ENCODE results near the gene VWCE.

Gene VWCE

DNA sequence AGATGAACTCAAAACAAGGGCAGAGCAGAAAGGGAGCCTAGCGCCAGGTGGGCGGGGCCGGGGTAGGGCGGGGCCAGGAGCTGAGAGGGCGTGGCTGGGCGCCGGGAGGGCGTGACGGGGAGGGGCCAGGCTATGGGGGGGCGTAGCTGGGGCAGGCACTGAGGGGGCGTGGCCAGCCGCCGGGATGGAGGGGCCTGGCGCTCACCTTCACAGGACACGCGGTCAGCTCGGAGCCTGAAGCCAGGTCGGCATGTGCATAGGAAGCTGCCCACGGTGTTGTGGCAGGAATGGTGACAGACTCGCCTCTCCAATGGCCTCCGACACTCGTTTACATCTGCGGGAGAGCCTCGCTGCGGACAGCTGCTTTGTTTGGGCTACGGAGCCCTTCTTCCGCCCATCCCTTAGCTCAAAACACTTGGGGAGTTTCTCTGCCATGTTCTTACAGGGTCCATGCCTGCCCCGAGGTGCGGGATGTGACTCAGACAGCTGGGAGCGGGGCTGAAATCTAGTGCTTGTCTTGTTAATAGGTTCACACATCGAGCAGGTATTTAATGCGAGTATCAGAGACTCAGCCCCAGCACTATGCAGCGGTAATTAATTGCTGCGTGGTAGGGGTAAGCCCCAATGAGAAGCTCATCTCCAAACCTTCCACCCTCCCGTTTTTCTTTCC lies 13.4 kb downstream of the VWCE start:
- no peak for DNase-seq

DNA sequence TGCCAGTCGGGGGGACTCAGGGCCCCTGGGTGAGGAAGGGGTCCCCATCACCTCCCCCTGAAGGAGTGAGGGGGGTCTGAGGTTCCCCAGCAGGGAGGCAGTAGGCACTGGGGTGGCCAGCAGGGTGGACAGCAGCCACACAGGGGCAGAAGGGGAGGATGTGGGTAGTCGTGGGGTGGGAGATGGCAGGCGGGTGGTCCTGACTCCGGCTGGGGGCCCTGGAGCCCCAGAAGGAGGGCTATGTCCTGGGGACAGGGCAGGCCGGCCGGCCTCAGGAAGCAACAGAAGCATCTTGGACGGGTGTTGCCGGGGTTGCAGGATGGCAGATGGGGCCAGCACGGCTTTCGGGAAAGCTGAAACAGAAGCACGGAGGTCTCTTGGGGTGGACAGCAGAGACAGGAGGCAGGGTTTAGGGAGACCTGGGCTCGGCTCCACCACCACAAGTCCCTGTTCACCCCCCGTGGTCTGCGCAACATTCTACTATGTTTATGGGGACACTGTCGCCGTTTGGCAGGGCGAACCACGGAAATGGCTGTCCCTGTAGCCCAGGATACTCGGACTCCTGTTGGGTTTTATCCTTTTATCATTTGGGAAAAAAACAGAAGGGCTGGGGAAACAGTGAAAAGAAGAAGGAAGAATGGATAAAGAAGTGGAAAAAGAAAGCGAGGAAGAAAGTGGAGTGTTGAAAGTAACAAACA lies 14.1 kb downstream of the VWCE start:
- DNase-seq: no peak

DNA sequence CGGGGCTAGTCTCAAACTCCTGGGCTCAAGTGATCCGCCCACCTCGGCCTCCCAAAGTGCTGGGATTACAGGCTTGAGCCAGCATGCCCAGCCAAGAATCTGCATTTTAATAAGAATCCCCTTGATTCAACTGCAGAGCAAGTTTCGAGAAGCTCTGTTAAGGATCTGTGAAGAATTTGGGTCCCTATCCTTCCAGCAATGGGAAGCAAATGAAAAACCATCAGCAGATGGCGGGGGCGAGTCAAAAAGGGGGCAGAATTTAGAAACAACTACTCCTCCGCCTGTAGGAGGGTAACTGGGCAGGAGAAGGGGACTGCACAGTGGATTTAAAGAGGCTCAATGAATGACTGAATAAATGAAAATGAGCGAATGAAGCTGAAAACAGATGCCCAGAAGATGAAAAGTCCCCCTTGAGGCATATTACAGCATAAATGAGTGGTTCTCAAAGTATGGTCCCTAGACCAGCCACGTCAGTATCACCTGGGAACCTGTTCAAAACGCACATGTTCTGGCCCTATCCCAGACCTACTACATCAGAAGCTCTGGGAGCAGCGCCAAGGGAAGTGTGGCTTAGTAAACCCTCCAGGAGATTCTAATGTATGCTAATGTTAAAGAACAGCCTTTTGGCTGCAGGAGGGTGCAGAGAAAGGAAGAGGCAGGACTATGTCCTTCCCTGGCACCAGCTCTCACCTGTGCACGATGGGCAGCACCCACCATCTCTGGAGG lies 15.0 kb downstream of the VWCE start:
- no peak for DNase-seq

DNA sequence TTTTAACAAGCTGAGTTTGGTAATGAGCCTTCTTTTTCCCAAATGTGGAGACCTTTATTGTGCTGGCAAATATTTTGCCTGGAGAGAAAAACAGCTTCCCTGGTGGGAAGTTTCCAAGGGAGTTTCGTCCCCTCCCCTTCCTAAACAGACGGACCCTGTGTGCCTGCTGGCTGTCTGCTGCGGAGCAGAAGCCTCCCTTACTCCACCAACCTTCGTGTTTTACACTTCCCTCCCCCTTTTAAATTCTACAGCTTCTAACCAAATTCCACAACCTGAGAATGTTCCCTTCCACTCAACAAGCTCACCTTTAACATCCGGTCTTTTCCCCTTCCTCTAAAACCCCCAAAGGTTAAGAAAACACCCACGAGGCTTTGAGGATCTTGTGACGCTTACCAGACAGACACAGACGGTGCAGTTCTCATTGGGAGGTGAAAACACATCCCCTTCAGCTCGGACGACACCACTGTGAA lies 17.1 kb downstream of the VWCE start:
- no peak for DNase-seq

DNA sequence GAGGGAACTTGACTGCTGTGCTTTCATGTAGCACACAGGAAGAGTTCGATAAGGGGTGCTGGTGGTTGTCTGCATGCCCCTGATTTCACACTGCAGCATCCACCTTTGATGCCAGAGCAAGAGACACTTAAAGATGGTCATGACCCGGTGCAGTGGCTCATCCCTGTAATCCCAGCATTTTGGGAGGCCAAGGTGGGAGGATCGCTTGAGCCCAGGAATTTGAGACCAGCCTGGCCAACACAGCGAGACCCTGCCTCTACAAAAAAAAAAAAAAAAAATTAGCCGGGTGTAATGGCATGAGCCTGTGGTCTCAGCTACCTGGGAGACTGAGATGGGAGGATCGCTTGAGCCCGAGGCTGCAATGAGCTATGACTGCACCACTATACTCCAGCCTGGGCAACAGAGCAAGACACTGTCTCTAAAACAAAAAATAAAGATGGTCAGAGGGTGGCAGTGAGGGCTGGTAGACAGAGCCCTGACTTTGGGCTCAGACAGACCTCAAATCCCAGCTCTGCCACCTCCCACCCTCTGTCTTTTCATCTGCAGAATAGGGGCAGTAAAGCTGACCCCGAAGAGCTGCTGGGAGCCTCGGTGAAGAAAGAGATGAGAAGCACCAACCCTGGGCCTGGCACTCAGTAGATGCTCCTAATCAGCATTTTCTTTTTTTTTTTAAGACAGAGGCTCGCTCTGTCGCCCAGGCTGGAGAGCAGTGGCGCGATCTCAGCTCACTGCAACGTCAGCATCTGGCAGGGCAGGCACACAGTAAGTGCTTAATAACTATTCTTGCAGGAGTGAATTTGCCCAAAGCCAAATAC lies 17.7 kb downstream of the VWCE start:
- DNase-seq: no peak

DNA sequence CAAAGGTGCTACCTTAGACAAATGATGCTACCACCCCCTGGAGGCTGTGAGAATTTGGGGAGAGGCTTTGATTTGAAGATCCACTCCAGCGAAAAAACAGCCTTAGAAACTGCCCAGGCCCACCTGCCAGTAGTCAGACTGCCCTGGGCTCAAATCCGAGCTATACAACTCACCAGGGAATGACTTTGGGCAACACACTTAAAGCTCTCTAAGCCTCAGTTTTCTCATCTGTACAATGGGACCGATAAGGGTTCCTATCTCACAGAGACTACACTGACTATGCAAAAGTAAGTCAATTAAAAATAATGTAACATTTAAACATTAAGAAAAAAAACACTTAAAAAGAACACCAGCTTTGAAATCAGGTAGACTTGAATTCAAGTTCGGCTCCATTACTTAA lies 19.9 kb downstream of the VWCE start:
- DNase-seq: no peak

DNA sequence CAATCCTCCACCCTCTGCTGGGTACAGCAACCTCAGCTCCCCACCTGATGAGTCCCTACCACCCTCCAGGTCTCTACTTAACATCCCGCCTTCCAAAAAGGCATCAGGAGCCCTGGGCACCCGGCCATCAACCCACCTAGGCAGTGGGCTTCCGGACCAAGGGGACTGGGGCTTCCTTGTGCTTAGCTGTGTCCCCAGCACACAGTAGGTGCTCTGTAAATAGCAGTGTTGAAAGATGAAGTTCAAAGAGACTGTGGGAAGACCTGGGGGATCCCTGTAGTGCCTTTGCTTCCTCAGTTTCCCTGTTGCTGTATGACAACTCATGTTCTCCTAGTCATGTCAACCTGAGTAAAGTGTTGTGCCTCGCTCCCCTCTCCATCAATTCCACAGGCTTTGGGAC lies 21.0 kb downstream of the VWCE start:
- no peak for DNase-seq

DNA sequence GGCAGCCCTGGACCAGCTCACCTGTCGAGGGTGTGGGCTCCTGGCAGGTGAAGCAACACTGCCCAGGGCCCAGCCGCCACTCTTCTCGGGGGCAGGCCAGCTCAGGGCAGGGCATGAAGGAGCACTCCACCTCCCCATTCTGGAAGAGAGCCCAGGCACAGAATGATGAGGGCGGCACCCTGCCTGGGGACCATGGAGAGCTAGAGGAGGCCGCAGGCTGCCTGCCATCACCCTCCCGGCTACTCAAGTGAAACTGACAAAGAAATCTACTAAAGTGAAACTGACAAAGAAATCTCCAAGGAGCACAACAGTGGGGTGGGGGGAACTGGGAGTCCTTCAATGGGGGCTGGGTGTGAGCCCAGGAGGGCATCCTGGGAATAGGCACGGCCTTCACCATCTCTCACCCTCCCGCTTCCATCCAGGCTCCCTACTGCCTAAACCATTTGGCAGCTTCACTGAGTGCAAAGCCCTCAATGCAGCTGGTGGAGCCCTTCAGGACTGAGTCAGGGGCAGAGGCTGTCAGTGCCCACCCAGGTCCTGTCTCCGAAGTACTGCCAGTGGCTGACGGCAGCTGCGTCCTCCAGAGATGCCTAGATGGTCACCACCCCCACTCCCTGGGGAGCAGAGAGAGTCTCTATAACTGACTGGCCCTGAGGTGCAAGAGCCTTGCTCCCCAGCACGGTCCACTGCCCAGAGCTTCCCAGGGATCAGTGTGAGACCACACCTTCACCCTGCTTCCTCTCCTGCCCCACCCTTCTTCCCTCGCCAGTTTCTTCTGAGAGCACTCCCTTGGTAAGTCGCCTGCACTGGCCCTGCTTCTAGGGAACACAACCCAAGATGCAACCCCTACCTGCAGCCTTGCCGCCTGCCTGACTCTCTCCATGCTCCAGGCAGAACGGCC lies 21.7 kb downstream of the VWCE start:
- no peak for DNase-seq

DNA sequence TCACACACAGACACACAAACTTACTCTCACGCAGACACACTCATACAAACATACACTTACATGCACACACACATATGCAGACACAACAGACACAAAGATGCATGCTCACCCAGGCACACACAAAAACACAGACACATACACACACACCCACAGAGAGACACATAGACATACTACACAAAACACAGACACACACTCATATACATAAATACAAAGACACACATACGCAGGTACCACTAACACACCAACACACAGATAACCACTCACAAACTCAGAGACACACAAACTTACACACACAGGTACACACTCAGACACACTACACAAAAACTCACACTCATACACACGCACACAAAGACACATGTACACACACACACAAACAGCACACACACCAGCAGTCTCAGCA lies 22.4 kb downstream of the VWCE start:
- no peak for DNase-seq

DNA sequence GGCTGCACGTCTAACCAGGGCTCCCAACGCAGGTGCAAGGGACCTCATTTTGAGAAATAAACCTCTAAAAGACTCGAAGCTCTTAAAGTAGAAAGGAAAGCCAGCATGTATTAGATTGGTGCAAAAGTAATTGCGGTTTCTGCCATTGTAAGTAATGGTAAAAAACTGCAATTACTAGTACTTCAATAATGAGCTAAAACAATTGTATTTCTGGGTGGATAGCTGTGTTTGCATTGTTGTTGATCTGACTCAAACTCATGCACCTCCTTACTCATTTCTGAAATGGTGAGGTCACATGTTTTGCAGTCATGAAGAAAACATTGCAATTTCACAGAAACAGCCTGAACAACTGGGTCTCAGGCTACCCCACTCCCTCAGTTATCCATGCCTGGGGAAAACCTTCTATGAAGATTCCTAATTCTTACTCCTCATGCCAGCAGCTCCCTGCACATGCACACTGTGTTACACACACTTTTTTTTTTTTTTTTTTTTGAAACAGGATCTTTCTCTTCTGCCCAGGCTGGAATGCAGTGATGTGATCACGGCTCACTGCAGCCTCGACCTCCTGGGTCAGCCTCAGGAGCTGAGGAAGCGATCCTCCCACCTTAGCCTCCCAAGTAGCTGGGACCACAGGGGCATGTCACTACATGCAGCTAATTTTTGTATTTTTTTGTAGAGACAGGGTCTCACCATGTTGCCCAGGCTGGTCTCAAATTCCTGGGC lies 24.6 kb downstream of the VWCE start:
- DNase-seq: peak in 1 of 5 experiments; percentile 89

DNA sequence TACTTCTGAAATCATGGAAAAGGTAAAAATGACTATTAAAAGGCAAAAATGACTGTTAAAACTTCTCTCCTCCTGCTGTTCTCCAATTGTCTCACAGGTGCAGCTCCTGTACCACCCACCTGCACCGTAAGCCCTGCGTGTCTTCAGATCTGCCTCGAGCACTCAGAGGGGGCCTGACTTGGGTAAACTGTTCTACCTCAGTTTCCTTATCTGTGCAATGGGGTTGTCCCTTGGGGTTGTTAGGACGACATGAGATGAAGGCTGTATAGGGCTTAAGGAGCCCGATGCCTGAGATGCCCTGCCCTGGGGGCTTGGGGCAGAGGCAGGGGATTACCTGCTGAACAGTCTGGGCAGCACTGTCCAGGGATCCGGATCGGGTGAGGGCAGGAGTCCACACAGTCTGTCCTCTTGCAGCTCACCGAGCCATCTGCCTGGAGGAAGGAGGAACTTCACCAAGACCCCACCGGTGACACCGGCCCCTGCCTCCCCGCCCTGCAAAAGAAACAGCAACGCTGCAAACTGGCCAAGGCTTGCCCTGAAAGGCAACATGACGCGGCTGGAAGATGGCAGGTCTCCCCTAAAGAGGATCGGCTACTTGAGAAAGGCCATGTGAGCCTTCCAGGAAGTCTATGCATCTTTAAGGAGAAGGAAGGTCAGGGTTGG lies 26.4 kb downstream of the VWCE start:
- no peak for DNase-seq

DNA sequence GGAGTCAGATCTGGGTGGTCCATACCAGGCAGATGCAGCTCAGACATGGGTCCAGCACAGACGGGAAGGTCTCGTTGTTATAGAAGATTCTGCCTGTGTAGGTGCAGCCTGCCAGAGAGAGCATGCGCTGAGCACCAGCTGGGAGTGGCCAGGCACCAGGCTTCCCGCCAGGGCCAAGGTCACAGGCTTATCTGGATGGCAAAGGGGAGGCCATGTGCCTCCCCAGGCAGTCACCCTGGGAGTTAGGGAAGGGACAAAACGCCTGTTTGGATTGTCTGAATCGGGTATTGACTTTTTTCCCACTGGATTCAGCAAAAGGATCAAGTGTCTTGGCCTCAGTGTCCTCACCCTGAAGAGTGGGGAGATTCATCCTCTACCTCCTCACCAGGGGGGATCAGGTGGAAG lies 27.7 kb downstream of the VWCE start:
- no peak for DNase-seq

DNA sequence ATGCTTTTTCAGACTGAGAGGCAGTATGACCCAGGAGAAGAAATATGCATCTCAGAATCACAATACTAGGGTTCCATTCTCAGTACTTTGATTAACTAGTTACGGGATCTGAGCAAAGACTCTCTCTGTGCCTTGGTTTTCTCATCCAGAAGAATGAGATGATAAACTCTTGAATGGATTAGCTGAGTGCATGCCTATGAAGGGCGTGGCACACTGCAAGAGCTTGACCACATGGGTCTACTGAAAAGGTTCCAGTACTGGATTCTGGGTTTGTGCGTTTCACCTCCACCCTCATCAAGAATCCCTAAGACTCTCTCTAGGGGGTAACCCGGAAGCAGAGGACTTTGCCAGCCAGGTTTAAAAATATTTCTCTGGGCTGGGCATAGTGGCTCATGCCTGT lies 28.5 kb downstream of the VWCE start:
- no peak for DNase-seq

DNA sequence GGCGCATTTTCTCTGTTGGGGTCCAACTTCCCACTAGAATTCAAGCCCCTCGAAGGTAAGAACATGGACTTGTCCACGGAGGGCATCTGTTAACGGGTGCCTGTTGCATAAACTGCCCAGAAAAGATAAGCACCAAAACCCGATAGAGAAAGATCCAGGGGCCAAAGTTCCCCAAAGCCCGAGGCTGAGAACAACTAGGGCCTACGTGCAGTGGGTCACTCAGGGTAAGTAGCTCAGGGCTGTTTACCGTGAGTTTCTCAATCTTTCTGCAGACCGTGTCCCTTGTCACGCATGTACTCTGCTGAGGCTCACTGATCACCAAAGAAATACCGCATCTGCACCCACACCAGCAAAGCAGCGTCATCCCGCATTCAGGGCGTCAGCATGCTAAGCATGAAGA lies 29.8 kb downstream of the VWCE start:
- DNase-seq: no peak

DNA sequence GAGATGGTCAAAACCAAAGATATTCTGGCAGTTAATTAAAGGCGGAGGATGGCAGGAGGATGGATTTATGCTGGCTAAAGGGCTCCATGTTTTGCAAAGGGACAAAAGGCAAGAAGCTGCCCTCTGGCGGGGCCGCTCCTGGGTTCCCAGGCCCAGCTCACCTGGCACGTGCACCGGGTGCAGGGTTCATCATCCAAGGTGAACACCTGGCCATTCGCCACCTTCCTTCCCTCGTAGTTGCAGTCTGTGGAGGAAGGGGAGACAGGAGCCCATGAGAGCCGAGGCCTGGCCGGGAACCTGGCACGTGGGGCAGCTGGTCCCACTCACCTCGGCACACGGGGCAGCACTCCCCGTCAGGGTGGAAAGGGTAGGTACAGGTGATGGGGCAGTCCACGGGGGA lies 30.3 kb downstream of the VWCE start:
- DNase-seq: no peak

DNA sequence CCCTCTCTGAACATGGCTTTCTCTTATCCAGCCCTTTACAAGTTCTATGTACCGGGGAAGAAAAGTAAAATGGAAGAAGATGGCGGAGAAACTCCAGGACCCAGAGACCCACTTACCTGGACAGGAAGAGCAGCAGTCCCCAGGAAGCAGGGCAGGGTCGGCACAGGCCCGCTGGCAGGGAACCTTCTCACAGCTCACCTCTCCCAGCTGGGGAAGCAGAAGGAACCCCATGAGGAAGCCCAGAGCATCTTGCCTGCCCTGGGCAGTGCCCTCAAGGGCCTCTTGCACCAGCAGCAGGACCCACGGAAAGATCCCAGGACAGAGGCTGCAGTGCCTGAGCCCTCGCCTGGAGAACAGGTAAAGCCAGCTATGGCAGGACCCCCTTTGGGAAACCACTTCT lies 30.7 kb downstream of the VWCE start:
- no peak for DNase-seq

DNA sequence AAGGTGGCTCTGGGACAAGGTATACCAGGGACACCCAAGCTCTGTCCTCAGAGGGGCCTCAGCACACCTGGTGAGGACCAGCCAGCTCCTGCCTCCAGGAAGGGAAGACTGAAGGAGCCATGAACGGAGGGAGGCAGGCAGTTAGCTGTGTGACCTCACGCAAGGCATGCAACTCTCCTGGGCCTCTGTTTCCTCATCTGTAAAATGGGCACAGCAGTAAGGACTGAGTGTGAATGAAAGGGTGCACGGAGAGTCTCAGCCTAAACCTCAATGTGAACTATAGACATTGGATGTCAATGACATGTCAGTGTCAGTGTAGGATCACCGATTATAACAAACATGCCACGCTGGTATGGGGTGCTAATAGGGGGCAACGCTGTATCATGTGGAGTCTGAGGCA lies 35.8 kb downstream of the VWCE start:
- no peak for DNase-seq

DNA sequence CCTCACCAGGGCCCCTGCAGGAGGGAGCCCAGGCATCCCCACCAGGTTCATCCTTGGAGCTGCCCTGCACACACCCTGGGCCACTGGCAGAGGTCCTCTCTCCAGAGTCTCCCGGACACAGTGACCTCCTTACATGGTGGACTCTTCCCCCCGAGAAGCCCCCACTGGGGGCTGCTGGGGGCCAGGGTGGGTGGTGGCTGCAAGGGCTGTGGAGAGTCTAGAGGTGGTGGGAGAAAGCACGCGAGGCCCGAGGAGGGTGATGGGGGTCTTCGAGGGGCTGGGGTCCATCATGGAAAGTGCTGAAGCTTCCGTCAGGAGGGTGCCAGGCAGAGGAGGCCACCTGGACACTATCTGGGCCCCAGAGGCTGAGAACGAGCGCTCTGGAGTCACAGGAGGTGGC lies 36.6 kb downstream of the VWCE start:
- no peak for DNase-seq

DNA sequence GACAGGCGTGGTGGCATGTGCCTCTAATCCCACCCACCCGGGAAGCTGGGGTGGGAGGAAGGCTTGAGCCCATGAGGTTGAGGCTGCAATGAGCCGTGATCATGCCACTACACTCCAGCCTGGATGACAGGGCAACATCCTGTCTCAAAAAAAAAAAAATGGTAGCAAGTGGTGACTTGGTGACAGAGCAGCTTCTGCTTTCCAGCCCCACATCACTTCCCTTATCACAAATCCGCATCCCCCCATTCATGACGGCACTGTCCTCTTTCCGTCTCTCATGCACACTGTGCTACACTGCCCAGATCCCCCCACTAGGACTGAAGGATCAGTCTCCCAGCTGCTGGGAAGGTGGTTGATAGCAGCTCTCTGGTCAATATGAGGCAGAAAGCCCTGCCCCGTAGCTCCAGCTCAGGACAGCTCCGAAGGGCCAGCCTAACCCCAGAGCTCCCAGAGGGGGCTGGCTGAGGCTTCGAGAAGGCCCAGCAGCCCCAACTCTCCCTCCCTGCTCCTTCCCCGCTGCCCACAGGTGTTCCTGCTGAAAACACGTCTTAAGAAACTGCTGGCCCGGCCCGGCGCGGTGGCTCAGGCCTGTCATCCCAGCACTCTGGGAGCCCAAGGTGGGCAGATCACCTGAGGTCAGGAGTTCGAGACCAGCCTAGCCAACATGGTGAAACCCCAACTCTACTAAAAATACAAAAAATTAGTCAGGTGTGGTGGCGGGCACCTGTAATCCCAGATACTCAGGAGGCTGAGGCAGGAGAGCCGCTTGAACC lies 38.2 kb downstream of the VWCE start:
- DNase-seq: no peak
